ENCODE measurements around the gene SKAP1. TPM values are rescaled to one million over a fixed set of nuclear protein-coding genes. Genes with fewer than 3 reads are reported as not detected.

The SKAP1 gene
- total and polyA plus RNA-seq, 2 of the 13 experiments (the other 11 are each of a cell fraction or from before 2014, with no cell fraction given) = 0.21 TPM; not detected in 1

GRCh38 chr17:48478224-48479013 is 48.4 kb upstream of the SKAP1 start (continued):
- TF ChIP-seq AFF4 (CRISPR knock-in tag; IDR thresholded peaks at IDR 0.05) = no peak

GRCh38 chr17:48477221-48477620 is 47.2 kb upstream of the SKAP1 start:
- ChIA-PET POLR2A (interaction anchor here (0.5 kb wide), 1 partner anchor 426 kb away, joined by 5 read pairs; no protein-coding TSS in a partner anchor), CTCF (ENCODE audit: low intra/inter-chr PET ratio, low total read pairs) (no interaction called here)
- Histone ChIP-seq H3K79me2 (ENCODE audit: insufficient read depth, low read length) (no peaks in the 10 kb centered on the region), H3K4me1 (ENCODE audit: insufficient read depth, low read length) (no peaks in the 10 kb centered on the region), H4K20me1 (ENCODE audit: insufficient read depth, low read length) (no peaks in the 10 kb centered on the region), H3K9ac (ENCODE audit: insufficient read depth, low read depth, low read length) (no peak overlapping the region), H3K9me3 (ENCODE audit: low read length) (no peaks in the 10 kb centered on the region), H3K27ac (ENCODE audit: extremely low read length, insufficient read depth, low read length) (no peak overlapping the region), H3K4me3 (replicated peaks in 1 of 3; ENCODE audit: insufficient read depth in 1 of 3, low read depth in 2 of 3, low read length in 3 of 3) (no peak overlapping the region), H3K4me2 (ENCODE audit: low read depth, low read length) (no peak overlapping the region), H3K27me3 (ENCODE audit: control insufficient read depth in 1 of 2, insufficient read depth in 2 of 2, low read length in 2 of 2) (peaks cover 1 to 31% of the 10 kb centered on the region in 2 experiments; a peak in 3 of 5 replicates), H3K36me3 (replicated peaks in 1 of 2; ENCODE audit: control insufficient read depth in 1 of 2, insufficient read depth in 2 of 2, low read length in 2 of 2) (no peaks in the 10 kb centered on the region), H2AFZ (ENCODE audit: low read length) (no peak overlapping the region)
- in situ Hi-C loops (cut with HindIII; ENCODE audit: extremely low pct_ligation_motif_present, low pct_unique_long_range_greater_than_20kb) (no loop called here), intact Hi-C loops (cut with micrococcal nuclease; ENCODE audit: unreplicated experiment) (no loop called here)
- no TSS peak for BruUV-seq (replicated peaks)
- ATAC-seq (no peak), DNase-seq (ENCODE audit: low spot score) (no peak), FAIRE-seq (no peak)
- WGBS (ENCODE audit: low lambda C conversion rate) = 4% methylated on average over 1 of the region's 1 CpG
- TF ChIP-seq FOXP1 (IDR thresholded peaks at IDR 0.05) (no peak), FOXP1 (CRISPR knock-in tag; IDR thresholded peaks at IDR 0.05) (no peak), CHD4 (IDR thresholded peaks at IDR 0.05; ENCODE audit: borderline replicate concordance, low read length) (no peak), ARID4A (CRISPR knock-in tag; IDR thresholded peaks at IDR 0.05; ENCODE audit: borderline replicate concordance) (no peak), JUN (CRISPR knock-in tag; IDR thresholded peaks at IDR 0.05) (no peak), RFX1 (IDR thresholded peaks at IDR 0.05) (no peak), ZNF704 (CRISPR knock-in tag; IDR thresholded peaks at IDR 0.05; ENCODE audit: borderline replicate concordance) (no peak), RNF219 (CRISPR knock-in tag; IDR thresholded peaks at IDR 0.05) (no peak), RBAK (CRISPR knock-in tag; IDR thresholded peaks at IDR 0.05) (no peak), STAG1 (CRISPR knock-in tag; IDR thresholded peaks at IDR 0.05) (no peak)

Data from HepG2 (cell line).